Frontal cortex (tissue), 4 donors: Measurements from ENCODE around the gene AATF. TPM values are rescaled to one million over a fixed set of nuclear protein-coding genes. Genes with fewer than 3 reads are reported as not detected.

Source experiments
- DNase-seq, 2 donors: peaks; one replicate each; pipeline ENCODE4 v3.0.0; 2012; ENCODE audit warnings: low spot score in 2 of 2
- FAIRE-seq: peaks from 2 replicates; lab custom pipeline; 2012; peaks lifted over from hg19 to GRCh38; lab: Jason Lieb, UNC
- total RNA-seq: library from RNA; depleted of rRNA; stranded (reverse); fragments of >200 nt; gene quantifications from one replicate; pipeline ENCODE4 v1.2.3, GENCODE V29; 2014
- donor health status: control.
- donor health status: control.
- donor health status: control.

The AATF gene
- total RNA-seq, 1 donor from 2014 or later, result 21.2 TPM

DNA sequence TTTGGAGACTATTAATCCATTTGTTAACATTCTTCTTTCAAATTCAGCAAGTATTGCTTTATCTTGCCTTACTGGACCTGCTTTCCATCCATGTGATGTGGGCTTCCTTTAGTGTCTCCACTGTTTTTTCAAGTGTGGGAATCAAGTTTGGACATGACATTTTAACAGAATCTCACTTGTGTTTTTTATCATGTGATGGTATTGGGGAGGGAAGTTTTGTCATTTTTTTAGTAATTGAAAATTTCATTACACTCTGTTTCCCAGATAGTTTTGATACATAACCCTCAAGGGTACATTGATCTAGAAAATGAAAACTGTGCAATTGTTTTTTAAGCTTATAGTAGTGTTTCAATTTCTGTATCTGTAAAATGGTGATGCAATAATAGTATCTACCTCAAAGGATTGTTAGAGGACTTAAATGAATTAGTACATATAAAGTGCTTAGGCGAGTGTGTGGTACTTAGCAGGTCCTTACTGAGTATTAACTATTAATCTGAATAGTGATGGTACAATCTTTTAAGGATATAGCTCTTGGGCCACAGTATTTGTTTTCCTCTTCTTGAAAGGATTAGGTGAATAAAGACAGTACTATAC lies 27.3 kb downstream of the AATF start:
- no peak for DNase-seq

GRCh38 chr17:36977066-36977465 lies 28.3 kb downstream of the AATF start:
- FAIRE-seq (no peak), DNase-seq (no peak)

More for the DNA sequence above, 27.3 kb downstream of the AATF start:
- no peak for FAIRE-seq

DNA sequence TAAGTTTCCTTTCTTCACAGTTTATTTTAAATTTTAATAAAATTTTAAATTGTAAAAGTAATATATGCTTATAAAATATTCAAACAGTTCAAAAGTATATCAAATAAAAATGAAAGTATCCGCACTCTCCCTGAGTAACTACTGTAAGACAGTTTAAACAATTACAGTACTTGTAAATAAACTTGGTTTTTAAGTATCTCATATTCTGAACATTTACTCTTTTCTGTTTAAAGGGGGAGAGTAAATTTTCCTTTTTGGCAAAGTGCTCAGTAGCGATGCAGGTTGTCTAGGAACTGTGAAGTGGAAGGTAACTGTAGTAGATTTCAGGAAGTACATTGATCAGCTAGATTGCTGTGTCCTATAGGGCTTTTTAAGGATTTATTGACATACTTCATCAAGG lies 28.8 kb downstream of the AATF start:
- FAIRE-seq, result no peak
- no peak for DNase-seq

DNA sequence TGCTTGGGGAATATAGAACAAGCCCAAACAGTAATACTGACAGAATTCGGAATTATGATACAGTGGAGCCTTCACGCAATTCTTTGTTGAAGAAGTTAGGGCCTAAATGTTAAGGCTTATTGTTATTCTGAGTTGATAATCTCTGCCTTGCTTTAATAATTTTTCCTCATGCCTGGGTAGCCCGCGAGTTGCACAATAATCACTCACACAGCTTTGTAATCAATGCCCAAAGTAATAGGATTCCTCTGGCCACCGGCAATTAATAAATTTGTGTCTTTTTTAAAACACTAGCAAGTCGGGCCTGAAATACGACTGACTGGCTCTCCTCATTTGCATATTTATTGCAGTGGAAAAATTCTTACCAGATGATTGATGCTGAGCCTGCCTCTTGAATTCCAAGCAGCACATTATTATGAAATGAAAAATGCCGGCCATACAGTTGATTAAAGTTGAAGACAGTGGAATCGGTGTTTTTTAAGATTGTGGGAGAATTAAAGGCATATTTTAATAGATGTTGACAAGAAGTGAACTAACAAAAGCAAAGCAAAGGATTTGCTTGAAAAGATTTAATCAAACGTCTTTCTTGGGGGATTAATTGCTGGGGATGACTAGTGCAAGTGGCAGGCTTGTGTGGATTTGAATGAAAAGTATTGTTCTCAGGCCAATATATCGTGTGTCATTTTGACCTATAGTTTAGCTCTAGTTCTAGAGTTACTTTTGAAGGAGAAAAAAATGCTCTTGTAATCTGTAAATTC lies 30.2 kb downstream of the AATF start:
- DNase-seq, result no peak
- FAIRE-seq, result no peak

- DNase-seq, result no peak
Measured at GRCh38 chr17:36979565-36979941, 30.8 kb downstream of the AATF start.

GRCh38 chr17:36980280-36980761 lies 31.6 kb downstream of the AATF start:
- no peak for DNase-seq
- FAIRE-seq, result no peak

More at GRCh38 chr17:36979565-36979941, 30.8 kb downstream of the AATF start:
- FAIRE-seq, result no peak

- FAIRE-seq, result no peak
- DNase-seq, result no peak
Measured at GRCh38 chr17:36983618-36984017, 34.9 kb downstream of the AATF start.

DNA sequence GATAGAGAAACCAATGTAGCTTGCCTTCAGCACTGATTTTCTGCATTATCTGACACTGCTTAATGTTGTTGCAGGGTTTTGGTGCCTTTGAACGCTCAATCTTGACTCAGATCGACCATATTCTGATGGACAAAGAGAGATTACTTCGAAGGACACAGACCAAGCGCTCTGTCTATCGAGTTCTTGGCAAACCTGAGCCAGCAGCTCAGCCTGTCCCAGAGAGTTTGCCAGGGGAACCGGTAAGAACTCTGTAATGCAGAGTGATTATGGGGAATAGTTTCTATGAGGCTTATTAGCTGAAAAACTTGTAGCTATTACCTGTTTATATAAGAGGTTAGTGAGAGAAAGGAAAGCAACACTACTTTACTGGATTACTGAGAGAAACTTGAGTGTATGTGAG lies 40.4 kb downstream of the AATF start:
- FAIRE-seq (no peak), DNase-seq (no peak)

- FAIRE-seq (no peak), DNase-seq (no peak)
Measured at GRCh38 chr17:36992701-36993100, 43.9 kb downstream of the AATF start.

GRCh38 chr17:36993227-36993626 lies 44.5 kb downstream of the AATF start:
- FAIRE-seq (no peak), DNase-seq (no peak)

- DNase-seq (no peak), FAIRE-seq (no peak)
Measured at GRCh38 chr17:36994438-36994837, 45.7 kb downstream of the AATF start.

- FAIRE-seq, result no peak
- DNase-seq, result no peak
Measured at GRCh38 chr17:36999471-36999870, 50.7 kb downstream of the AATF start.

DNA sequence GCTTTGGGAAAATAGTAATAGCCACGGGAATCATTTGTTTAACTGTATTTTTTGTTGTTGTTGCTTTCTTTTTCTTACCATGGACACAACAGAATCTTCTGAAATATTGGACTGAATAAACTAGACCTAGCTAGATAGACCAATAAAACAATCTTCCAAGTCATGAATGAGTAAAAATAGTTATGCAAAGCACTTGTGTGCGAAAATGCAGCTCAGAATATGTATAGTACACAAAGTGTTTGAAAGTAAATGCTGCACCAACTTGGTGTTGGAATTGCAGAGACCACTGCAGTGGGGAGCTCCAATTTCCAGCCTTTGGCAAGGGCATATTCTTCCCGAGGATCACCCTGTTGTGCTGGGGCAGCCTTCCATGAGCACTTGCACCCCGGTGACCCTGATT lies 68.0 kb downstream of the AATF start:
- DNase-seq (no peak), FAIRE-seq (no peak)

GRCh38 chr17:37017404-37017803 lies 68.7 kb downstream of the AATF start:
- FAIRE-seq (no peak), DNase-seq (no peak)

DNA sequence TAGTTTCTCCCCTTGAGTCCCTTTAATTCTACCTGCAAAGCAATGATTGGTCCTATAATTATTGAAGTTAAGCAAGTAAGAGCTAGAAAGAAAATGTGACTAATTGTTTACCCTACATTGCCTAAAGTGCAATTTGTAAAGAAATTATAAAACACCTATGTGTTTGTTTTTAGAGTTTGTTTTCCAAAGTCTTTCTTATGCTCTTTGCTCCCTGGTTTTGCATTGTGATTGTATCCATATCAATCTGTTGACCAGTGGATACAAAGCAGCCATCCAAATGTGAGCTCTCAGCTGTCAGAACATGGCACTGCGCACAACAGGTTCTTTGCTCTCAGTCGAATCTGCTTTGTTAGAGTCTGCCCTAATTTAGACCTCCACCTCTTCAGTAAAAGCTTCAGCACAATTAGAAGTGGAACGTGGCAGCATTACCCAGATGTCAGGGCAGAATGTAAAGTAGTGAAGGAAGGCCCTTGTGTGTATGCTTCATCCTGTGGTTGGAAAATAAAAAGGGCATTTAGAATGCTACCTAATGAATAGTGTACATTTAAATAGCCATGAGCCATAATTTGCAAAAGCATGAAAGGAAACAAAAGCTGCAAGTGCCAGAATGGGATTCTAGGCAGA lies 70.5 kb downstream of the AATF start:
- FAIRE-seq, result no peak
- DNase-seq, result no peak

DNA sequence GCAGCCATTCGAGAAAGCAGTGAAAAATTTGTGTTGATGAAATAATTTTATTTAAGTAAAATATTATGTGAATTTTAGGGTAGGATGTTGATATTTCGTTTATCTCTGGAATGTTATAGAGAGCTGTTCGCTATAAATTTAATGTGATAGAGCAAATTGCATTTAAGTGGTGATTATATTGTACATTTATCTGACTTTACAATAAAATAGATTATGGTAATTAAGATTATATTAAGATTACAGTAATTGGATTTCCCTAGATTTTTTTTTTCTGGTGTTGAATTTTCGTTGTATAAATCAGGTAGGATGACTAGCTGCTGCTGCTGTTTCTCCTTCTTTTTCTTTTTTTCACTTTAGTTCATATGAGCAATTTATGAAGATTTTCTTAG lies 71.0 kb downstream of the AATF start:
- DNase-seq (no peak), FAIRE-seq (no peak)

- no peak for FAIRE-seq
- no peak for DNase-seq
Measured at GRCh38 chr17:37024181-37024637, 75.5 kb downstream of the AATF start.

- FAIRE-seq (no peak), DNase-seq (no peak)
Measured at GRCh38 chr17:37025238-37025637, 76.5 kb downstream of the AATF start.

- no peak for FAIRE-seq
- no peak for DNase-seq
Measured at GRCh38 chr17:37025847-37026530, 77.2 kb downstream of the AATF start.

GRCh38 chr17:37026531-37026869 lies 77.7 kb downstream of the AATF start:
- DNase-seq (no peak), FAIRE-seq (no peak)

- no peak for FAIRE-seq
- DNase-seq, result no peak
Measured at GRCh38 chr17:37028040-37028439, 79.3 kb downstream of the AATF start.
